Heart right ventricle (tissue), 16 donors: Measurements from ENCODE around the gene ERG28. TPM values are rescaled to one million over a fixed set of nuclear protein-coding genes. Genes with fewer than 3 reads are reported as not detected.
A peak's percentile ranks its signal among the peaks of the same experiment; 100 is the strongest.

ENCODE experiments used
- ATAC-seq, 8 donors: fragments of 200-7000 bp; cut with Tn5 transposase; one replicate each; pipeline ENCODE4 v1.9.1; 2020; ENCODE audit warnings: mild to moderate bottlenecking in 8 of 8, moderate library complexity in 8 of 8, moderate number of reproducible peaks in 1 of 8
- DNase-seq, 2 donors: peaks; one replicate each; pipeline ENCODE4 v3.0.0-alpha.2; 2020
- H3K27ac ChIP-seq, 10 donors: fragments of 200-600 bp; sonication (generic) in 2 of 10; one replicate each; pipeline versions ENCODE4 v1.5.0 to v1.8.0; 2020 to 2022; ENCODE audit warnings: mild to moderate bottlenecking in 3 of 10
- H3K27me3 ChIP-seq, 7 donors: fragments of 200-600 bp; one replicate each; pipeline ENCODE4 v1.8.0; 2021 to 2022; ENCODE audit warnings: mild to moderate bottlenecking in 2 of 7
- H3K36me3 ChIP-seq, 9 donors: fragments of 200-600 bp; sonication (generic) in 1 of 9; one replicate each; pipeline versions ENCODE4 v1.5.0 to v1.8.0; 2020 to 2022; ENCODE audit warnings: mild to moderate bottlenecking in 2 of 9
- H3K4me1 ChIP-seq, 9 donors: fragments of 200-600 bp; sonication (generic) in 1 of 9; one replicate each; pipeline versions ENCODE4 v1.5.0 to v1.8.0; 2020 to 2022; ENCODE audit warnings: mild to moderate bottlenecking in 4 of 9
- H3K4me3 ChIP-seq, 10 donors: fragments of 200-600 bp; sonication (generic) in 2 of 10; one replicate each; pipeline versions ENCODE4 v1.5.0 to v1.8.0; 2020 to 2022; ENCODE audit warnings: mild to moderate bottlenecking in 7 of 10, moderate library complexity in 2 of 10
- H3K9me3 ChIP-seq, 11 donors: fragments of 200-600 bp in 10 of 11; sonication (generic) in 2 of 11; one replicate each; pipeline versions ENCODE4 v1.5.0 to v1.8.0; 2013 to 2022; ENCODE audit warnings: mild to moderate bottlenecking in 2 of 11, control low read depth in 1 of 11, moderate library complexity in 1 of 11
- CTCF ChIP-seq, 9 donors: fragments of 200-600 bp; sonication (generic) in 2 of 9; IDR thresholded peaks; one replicate each; pipeline versions ENCODE4 v1.5.0 to v1.8.0; 2021 to 2022; ENCODE audit warnings: antibody characterized with exemption in 9 of 9, mild to moderate bottlenecking in 5 of 9, moderate library complexity in 1 of 9
- whole genome bisulfite sequencing, 2 donors: extraction: QIAGEN DNeasy Blood & Tissue Kit; methylation state at CpG; one replicate each; pipeline ENCODE4 v1.1.7; 2013; ENCODE audit warnings: inconsistent platforms in 1 of 2; 5-methylcytosine and 5-hydroxymethylcytosine counted together
- intact Hi-C, 10 donors: fragments of 100-400 bp; cut with DNase I; formaldehyde crosslinking; loops; one replicate each; pipeline versions ENCODE4 v1.11.1 to v1.14.2; 2022
- polyA plus RNA-seq, 2 donors: library from polyadenylated mRNA; stranded (reverse); fragments of 200-250 nt; gene quantifications; one replicate each; pipeline ENCODE4 v1.2.3, GENCODE V29; 2013
- total RNA-seq, 10 donors: library from RNA; stranded (reverse); fragmentation: NEBNext Ultra II Directional in 3 of 10; extraction: Animal tissue kit (Norgen Biotek cat#: 25700) in 3 of 10; gene quantifications; one replicate each; pipeline versions ENCODE4 v1.2.1 to v1.2.4, GENCODE V29; 2021 to 2023
- donor health status: Arrhythmogenic right ventricular cardiomyopathy.
- donor health status: ischemic (EF 13 %, LVEDD 7.1; RV severe dilation, severe dysfunction).
- donor health status: healthy with polysubstance abuse.
- donor health status: DM: no; HTN: yes; CAD: no.
- donor health status: DM: no; HTN: no; CAD: no.
- donor health status: ischemic (EF 25% LVEDD 6.9; RV normal size, moderate dysfunction).
- donor health status: ischemic (EF 25% LVEDD 5.7; RV mildly dilated, moderate dysfunction).
- donor health status: healthy.
- donor health status: DM: yes; HTN: yes; CAD: no.
- donor health status: Ischemic cardiomyopathy.
- donor health status: ischemic (EF 35%, LVEDD 5.7; RV mildly dilated, moderate dysfunction).
- donor health status: nonischemic (EF 11% LVEDD 7.7; RV severe dilation, severe dysfunction).
- donor health status: DM: yes; HTN: yes; CAD: no.
- donor health status: PGD.
- donor health status: ischemic (EF 29% LVEDD 5.4; RV normal size, mild dysfunction).
- donor health status: nonischemic (EF 23%, LVEDD 6.1; RV moderate dilation, normal function).

The ERG28 gene
- total and polyA plus RNA-seq, 12 donors = 6.3 to 14.6 (median 6.9) TPM

GRCh38 chr14:75654127-75654732 lies 6.4 kb downstream of the ERG28 start:
- peaks cover 0 to 79% (median 25%) of the 10 kb centered on the region in 9 donors for H3K36me3 ChIP-seq
- TF ChIP-seq CTCF (IDR thresholded peaks at IDR 0.05) = peak; percentile 92 to 99 (median 96)
- peak; percentile 78 to 84 for DNase-seq
- no peak overlapping the region for H3K27ac ChIP-seq
- no peak overlapping the region for H3K4me3 ChIP-seq
- no peaks in the 10 kb centered on the region for H3K9me3 ChIP-seq
- peaks cover 0 to 19% (median 0%) of the 10 kb centered on the region in 9 donors for H3K4me1 ChIP-seq
- intact Hi-C loops = loop anchor here in 9 of 10 donors (1.0 to 5.0 kb wide), 5 partner anchors 75 to 77 kb away; partner anchors contain the start of gene FLVCR2 (in 3 of the 9)
- peak; percentile 81 to 91 (median 85) for ATAC-seq
- H3K27me3 ChIP-seq = no peaks in the 10 kb centered on the region
- WGBS, 2 donors = 3 to 6% methylated on average over 4 of the region's 4 CpGs

- Histone ChIP-seq H3K4me3 (no peak overlapping the region), H3K36me3 (peaks cover 0 to 82% (median 25%) of the 10 kb centered on the region in 9 donors), H3K27me3 (no peaks in the 10 kb centered on the region), H3K4me1 (peaks cover 0 to 16% (median 0%) of the 10 kb centered on the region in 9 donors), H3K27ac (no peak overlapping the region), H3K9me3 (no peaks in the 10 kb centered on the region)
- TF ChIP-seq CTCF (IDR thresholded peaks at IDR 0.05) = no peak
- WGBS, 2 donors = 86 to 98% methylated on average over 1 of the region's 1 CpG
- intact Hi-C loops = loop anchor here in 2 of 10 donors (2.0 to 5.0 kb wide), 2 partner anchors 75 to 76 kb away; partner anchors contain the start of gene FLVCR2 (in 2 of the 2)
- DNase-seq (no peak), ATAC-seq (no peak)
Observed at GRCh38 chr14:75653563-75653962, 7.1 kb downstream of the ERG28 start.

GRCh38 chr14:75650253-75651058 lies 10.2 kb downstream of the ERG28 start:
- intact Hi-C loops = loop anchor here in 1 of 10 donors (5.0 kb wide), 1 partner anchor 73 kb away; the partner anchor contains the start of gene FLVCR2
- Histone ChIP-seq H3K4me1 (peaks cover 0 to 22% (median 10%) of the 10 kb centered on the region in 9 donors), H3K27ac (no peak overlapping the region), H3K4me3 (no peak overlapping the region), H3K27me3 (no peaks in the 10 kb centered on the region), H3K36me3 (peaks cover 0 to 81% (median 25%) of the 10 kb centered on the region in 9 donors), H3K9me3 (no peaks in the 10 kb centered on the region)
- DNase-seq (no peak), ATAC-seq (no peak)
- TF ChIP-seq CTCF (IDR thresholded peaks at IDR 0.05) = no peak
- 91 to 92% methylated on average over 5 of the region's 5 CpGs for WGBS, 2 donors

- Histone ChIP-seq H3K36me3 (peaks cover 0 to 76% (median 21%) of the 10 kb centered on the region in 9 donors), H3K4me1 (peaks cover 0 to 22% (median 10%) of the 10 kb centered on the region in 9 donors), H3K27ac (no peak overlapping the region), H3K9me3 (no peaks in the 10 kb centered on the region), H3K27me3 (no peaks in the 10 kb centered on the region), H3K4me3 (no peak overlapping the region)
- 95 to 100% methylated on average over 1 of the region's 1 CpG for WGBS, 2 donors
- DNase-seq (no peak), ATAC-seq (no peak)
- intact Hi-C loops = loop anchor here in 1 of 10 donors (5.0 kb wide), 1 partner anchor 72 kb away; the partner anchor contains the start of gene FLVCR2
- no peak for TF ChIP-seq CTCF (IDR thresholded peaks at IDR 0.05)
Observed at GRCh38 chr14:75649773-75650172, 10.9 kb downstream of the ERG28 start.
